A549 (cell line): ENCODE data around the gene DEAF1. TPM values are rescaled to one million over a fixed set of nuclear protein-coding genes. Genes with fewer than 3 reads are reported as not detected.

Experiments
- ATAC-seq, 2 experiments: fragments of 200-7000 bp in 1 of 2; fragments of >200 bp in 1 of 2; cut with Nextera tagmentation in 1 of 2; cut with Tn5 transposase in 1 of 2; 3 replicates each; pipeline versions ENCODE4 v1.8.0 to v1.9.1; 2018 to 2020; ENCODE audit warnings: mild to moderate bottlenecking in 1 of 2, moderate library complexity in 1 of 2
- CTCF ChIA-PET: fragments of 300-600 bp; sonication (Branson Sonifier 250); formaldehyde crosslinking; extraction: SDS; loops from one replicate; lab custom pipeline; 2021; ENCODE audit warnings: antibody characterized with exemption, inconsistent platforms; lab: Yijun Ruan, JAX
- POLR2A ChIA-PET: fragments of 350-600 bp; formaldehyde crosslinking; extraction: SDS; loops from one replicate; lab custom pipeline; 2021; ENCODE audit warnings: antibody characterized with exemption, inconsistent platforms; lab: Yijun Ruan, JAX
- DNase-seq, 2 experiments: peaks; one replicate each; pipeline versions ENCODE4 v3.0.0 to v3.0.0-alpha.2; 2011 to 2016; ENCODE audit warnings: low read depth in 1 of 2, low spot score in 1 of 2
- FAIRE-seq: peaks from 2 replicates; lab custom pipeline; 2011; peaks lifted over from hg19 to GRCh38; lab: Jason Lieb, UNC
- H3K27ac ChIP-seq, 2 experiments: fragments of >200 bp; sonication (Bioruptor Twin); formaldehyde crosslinking; 3 replicates each; pipeline ENCODE4 v1.5.1; 2016 to 2017
- H3K4me1 ChIP-seq: fragments of >200 bp; sonication (Bioruptor Twin); formaldehyde crosslinking; 3 replicates; pipeline ENCODE4 v1.6.1; 2016
- H3K4me2 ChIP-seq: fragments of >200 bp; sonication (Bioruptor Twin); formaldehyde crosslinking; 3 replicates; pipeline ENCODE4 v1.6.1; 2016
- H3K4me3 ChIP-seq: fragments of >200 bp; sonication (Bioruptor Twin); formaldehyde crosslinking; 3 replicates; pipeline ENCODE4 v1.5.1; 2016
- H3K9me3 ChIP-seq: fragments of >200 bp; sonication (Bioruptor Twin); formaldehyde crosslinking; 3 replicates; pipeline ENCODE4 v1.6.1; 2016
- ATOH8 ChIP-seq: fragments of 250-450 bp; sonication (Bioruptor Pico); IDR thresholded peaks from 2 replicates; pipeline ENCODE4 v1.5.0; 2020; ENCODE audit warnings: low read depth, mild to moderate bottlenecking, moderate library complexity
- CHD2 ChIP-seq: fragments of 150-350 bp; IDR thresholded peaks from 2 replicates; pipeline ENCODE4 v1.6.1; 2014; ENCODE audit warnings: low read length; ENCODE audit not compliant: partially characterized antibody
- CHD4 ChIP-seq: fragments of 200-600 bp; sonication (generic); IDR thresholded peaks from 2 replicates; pipeline ENCODE4 v1.6.1; 2016; ENCODE audit warnings: antibody characterized with exemption, mild to moderate bottlenecking, borderline replicate concordance
- E2F6 ChIP-seq: IDR thresholded peaks from 2 replicates; pipeline ENCODE4 v1.6.1; 2012; ENCODE audit warnings: low read depth, borderline replicate concordance
- EHF ChIP-seq: fragments of 250-450 bp; sonication (Bioruptor Pico); IDR thresholded peaks from 2 replicates; pipeline ENCODE4 v1.5.0; 2020; ENCODE audit warnings: mild to moderate bottlenecking
- EP300 ChIP-seq, 2 experiments: fragments of >200 bp; sonication (Bioruptor Twin); formaldehyde crosslinking; IDR thresholded peaks; 2 replicates in 1 of 2; 3 replicates in 1 of 2; pipeline ENCODE4 v1.6.1; 2016 to 2017
- FOSL2 ChIP-seq, 2 experiments: fragments of 450-650 bp in 1 of 2; fragments of >200 bp in 1 of 2; sonication (Bioruptor Twin) in 1 of 2; formaldehyde crosslinking; IDR thresholded peaks; 2 replicates each; pipeline versions ENCODE4 v1.5.0 to v1.6.1; 2016 to 2020; ENCODE audit warnings: mild to moderate bottlenecking in 1 of 2, moderate library complexity in 1 of 2
- HOXA7 ChIP-seq: fragments of 250-450 bp; sonication (Bioruptor Pico); IDR thresholded peaks from 2 replicates; pipeline ENCODE4 v1.5.0; 2020; ENCODE audit warnings: mild to moderate bottlenecking, moderate library complexity
- HOXB13 ChIP-seq: fragments of 250-450 bp; sonication (Bioruptor Pico); IDR thresholded peaks from 2 replicates; pipeline ENCODE4 v1.5.0; 2020; ENCODE audit warnings: low read depth, mild to moderate bottlenecking, moderate library complexity
- KDM5A ChIP-seq: fragments of 200-600 bp; sonication (generic); IDR thresholded peaks from 2 replicates; pipeline ENCODE4 v1.6.1; 2016; ENCODE audit warnings: antibody characterized with exemption, mild to moderate bottlenecking
- NFE2L2 ChIP-seq: fragments of 150-350 bp; conservative IDR thresholded peaks from 2 replicates; pipeline ENCODE4 v1.6.1; 2014; ENCODE audit warnings: low read length
- NR3C1 ChIP-seq: fragments of >200 bp; sonication (Bioruptor Twin); formaldehyde crosslinking; IDR thresholded peaks from 3 replicates; pipeline ENCODE4 v1.6.1; 2017
- PBX3 ChIP-seq: IDR thresholded peaks from 2 replicates; pipeline ENCODE4 v1.6.1; 2012
- RAD21 ChIP-seq, 2 experiments: fragments of >200 bp in 1 of 2; sonication (Bioruptor Twin) in 1 of 2; formaldehyde crosslinking in 1 of 2; IDR thresholded peaks in 1 of 2; conservative IDR thresholded peaks in 1 of 2; 2 replicates in 1 of 2; 3 replicates in 1 of 2; pipeline ENCODE4 v1.6.1; 2012 to 2018; ENCODE audit warnings: inconsistent platforms in 1 of 2
- RARB ChIP-seq: fragments of 250-450 bp; sonication (Bioruptor Pico); IDR thresholded peaks from 2 replicates; pipeline ENCODE4 v1.8.0; 2021; ENCODE audit warnings: mild to moderate bottlenecking, moderate library complexity
- RFX5 ChIP-seq: fragments of 450-650 bp; IDR thresholded peaks from 2 replicates; pipeline ENCODE4 v1.7.1; 2014; ENCODE audit warnings: antibody characterized with exemption, mild to moderate bottlenecking, moderate library complexity
- ZSCAN20 ChIP-seq: fragments of 250-450 bp; sonication (Bioruptor Pico); IDR thresholded peaks from 2 replicates; pipeline ENCODE4 v1.8.0; 2022; ENCODE audit warnings: mild to moderate bottlenecking, moderate library complexity
- WGBS: methylation state at CpG from one replicate; pipeline ENCODE4 v1.1.6; 2017; ENCODE audit errors: missing lambda C conversion rate; 5-methylcytosine and 5-hydroxymethylcytosine counted together
- polyA plus RNA-seq, 4 experiments: library from polyadenylated mRNA; depleted of rRNA in 3 of 4; stranded (reverse); fragments of >200 nt; fragmentation: RNase III in 1 of 4; extraction: RNeasy Plus Mini Kit Qiagen cat#74134 plus additional on column Dnase treatment in 1 of 4; gene quantifications; 2 replicates in 3 of 4; 3 replicates in 1 of 4; pipeline ENCODE4 v1.2.3, GENCODE V29; 2011 to 2017

DEAF1 gene
- polyA plus RNA-seq, 2 of the 4 experiments (the other 2 are of a cell fraction): 16.0 to 24.0 TPM

- ChIA-PET CTCF (no interaction called here), POLR2A (no interaction called here)
- TF ChIP-seq NFE2L2: no peak
- TF ChIP-seq CHD4: no peak
- Histone ChIP-seq H3K4me2 (no peak overlapping the region), H3K9me3 (no peaks in the 10 kb centered on the region), H3K27ac (no peak overlapping the region), H3K4me3 (no peak overlapping the region), H3K4me1 (peaks cover 13% of the 10 kb centered on the region; the same call in 2 of the 3 replicates)
- WGBS: 94% methylated on average over 52 of the region's 57 CpGs
- FAIRE-seq: no peak
- ATAC-seq: no peak
- no peak for DNase-seq
Measured at GRCh38 chr11:617199-617911, 77.7 kb downstream of the DEAF1 start.

GRCh38 chr11:616320-617198 is 78.5 kb downstream of the DEAF1 start:
- ATAC-seq (no peak), FAIRE-seq (no peak), DNase-seq (no peak)
- no peaks in the 10 kb centered on the region for H3K9me3 ChIP-seq
- TF ChIP-seq ATOH8 (no peak), EHF (CRISPR knock-in tag) (no peak), RAD21 (conservative IDR thresholded peaks at IDR 0.05 in 1 of 2, IDR thresholded peaks at IDR 0.05 in 1 of 2) (no peak), PBX3 (no peak), HOXB13 (CRISPR knock-in tag) (no peak), NR3C1 (no peak), EP300 (IDR thresholded peaks at IDR 0.05) (no peak), RARB (CRISPR knock-in tag) (no peak), E2F6 (no peak), HOXA7 (CRISPR knock-in tag) (no peak), RFX5 (no peak), ZSCAN20 (CRISPR knock-in tag) (no peak), KDM5A (no peak), FOSL2 (IDR thresholded peaks at IDR 0.05) (no peak), FOSL2 (CRISPR knock-in tag; IDR thresholded peaks at IDR 0.05) (no peak), CHD2 (no peak)
- POLR2A ChIA-PET: no interaction called here
- peak overlapping the region; percentile 93 for H3K4me2 ChIP-seq
- CTCF ChIA-PET: interaction anchor here (1.1 kb wide), 1 partner anchor 31 kb away, joined by 4 read pairs; no protein-coding TSS in a partner anchor
- no peak overlapping the region; the same call in 2 of the 3 replicates for H3K4me3 ChIP-seq
- peaks cover 13% of the 10 kb centered on the region; the same call in 2 of the 3 replicates for H3K4me1 ChIP-seq
- H3K27ac ChIP-seq: peak overlapping the region; percentile 88 to 97; a peak in 5 of 6 replicates
- 83% methylated on average over 38 of the region's 39 CpGs for WGBS
